DMS79 (cell line): ENCODE results near the gene HHAT.
A peak's percentile ranks its signal among the peaks of the same experiment; 100 is the strongest.
"Not testable (repeated sequence)": the region's sequence is repeated elsewhere in the genome, so short reads cannot be mapped to it uniquely, and the experiment has no call there.

ENCODE experiments used
- DNase-seq: peaks from one replicate; lab custom pipeline; 2025; lab: John Stamatoyannopoulos, UW

Gene HHAT

DNA sequence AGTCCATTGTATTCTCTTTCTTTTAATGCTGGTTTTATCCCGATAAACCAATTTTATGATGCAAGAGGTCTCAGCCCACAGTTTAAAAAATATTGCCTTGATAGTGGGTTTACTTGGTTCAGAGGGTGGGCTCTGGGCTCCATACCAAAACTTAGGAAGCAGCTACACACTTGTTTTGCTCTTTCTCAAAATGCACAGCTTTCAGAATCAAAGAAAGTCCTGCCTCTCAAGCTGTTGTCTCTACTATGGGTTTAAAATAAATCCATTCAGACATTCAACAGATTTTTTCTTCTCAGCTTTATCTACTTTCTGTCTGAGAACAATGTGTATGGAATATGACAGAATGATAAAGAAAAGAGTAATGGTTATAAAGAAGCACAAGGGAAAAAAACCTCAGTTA lies 14.8 kb upstream of the HHAT start:
- no peak for DNase-seq

DNA sequence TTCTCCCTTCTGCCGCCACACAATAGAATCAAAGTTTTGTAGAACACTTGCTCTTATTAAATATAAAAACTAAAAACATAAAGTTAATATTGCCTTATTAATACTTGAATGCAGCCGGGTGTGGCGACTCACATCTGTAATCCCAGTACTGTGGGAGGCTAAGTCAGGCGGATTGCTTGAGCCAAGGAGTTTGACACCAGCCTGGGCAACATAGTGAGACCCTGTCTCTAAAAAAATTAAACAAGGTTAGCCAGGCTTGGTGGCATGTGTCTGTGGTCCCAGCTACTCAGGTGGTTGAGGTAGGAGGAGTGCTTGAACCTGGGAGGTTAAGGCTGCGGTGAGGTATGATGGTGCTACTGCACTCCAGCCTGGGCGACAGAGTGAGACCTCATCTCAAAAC lies 13.2 kb upstream of the HHAT start:
- no peak for DNase-seq

DNA sequence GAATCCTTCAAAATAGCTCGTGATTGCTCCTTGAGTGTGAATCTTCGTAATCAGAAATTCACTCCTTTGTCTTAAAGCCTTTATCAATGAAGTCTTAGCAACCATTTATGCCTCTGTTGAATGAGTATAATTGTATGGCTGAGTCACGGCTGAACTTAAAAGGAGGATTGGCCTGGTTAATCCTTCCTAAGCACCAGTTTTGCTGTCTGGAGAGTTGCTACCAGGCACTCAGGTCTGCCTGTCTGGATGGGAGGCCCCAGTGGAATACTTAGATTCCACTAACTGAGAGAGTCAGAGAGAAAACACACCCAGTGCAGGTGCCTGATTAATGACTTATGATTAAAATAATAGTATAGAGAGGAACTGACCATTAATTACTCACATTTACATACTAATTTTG lies 7.6 kb upstream of the HHAT start:
- peak; percentile 94 for DNase-seq

DNA sequence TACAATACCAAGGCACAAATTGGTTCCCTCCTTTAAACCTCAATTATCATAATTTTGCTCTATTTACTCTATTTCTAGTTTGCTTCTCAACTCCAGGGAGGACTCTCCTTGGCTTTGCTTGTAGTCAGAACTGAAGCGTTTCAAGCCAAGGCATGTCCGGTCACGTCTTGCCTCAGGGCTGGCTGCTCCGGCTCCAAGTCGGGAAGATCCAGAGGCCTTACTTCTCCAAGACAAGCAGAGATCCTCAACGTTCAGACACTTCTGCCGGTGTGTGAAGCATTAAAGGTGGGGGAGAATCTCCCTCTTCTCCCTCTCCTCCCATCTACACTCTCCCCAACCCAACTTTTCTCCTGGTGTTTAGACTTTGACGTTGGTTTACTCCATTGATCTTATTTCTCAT lies 7.2 kb upstream of the HHAT start:
- peak; percentile 91 for DNase-seq

DNA sequence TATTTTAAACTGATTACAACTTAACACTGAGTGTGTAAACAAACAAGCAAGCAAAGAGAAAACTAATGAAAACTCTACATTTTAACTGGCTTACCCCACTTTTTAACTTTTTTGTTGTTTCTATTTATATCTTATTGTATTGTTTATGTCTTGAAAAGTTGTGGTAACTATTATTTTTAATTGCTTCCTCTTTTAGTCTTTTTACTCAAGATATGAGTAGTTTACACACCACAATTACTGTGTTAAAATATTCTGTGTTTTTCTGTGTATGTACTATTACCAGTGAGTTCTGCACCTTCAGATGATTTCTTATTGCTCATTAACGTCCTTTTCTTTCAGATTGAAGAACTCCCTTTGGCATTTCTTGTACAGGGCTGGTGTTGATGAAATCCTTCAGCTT lies 4.7 kb upstream of the HHAT start:
- DNase-seq = no peak

DNA sequence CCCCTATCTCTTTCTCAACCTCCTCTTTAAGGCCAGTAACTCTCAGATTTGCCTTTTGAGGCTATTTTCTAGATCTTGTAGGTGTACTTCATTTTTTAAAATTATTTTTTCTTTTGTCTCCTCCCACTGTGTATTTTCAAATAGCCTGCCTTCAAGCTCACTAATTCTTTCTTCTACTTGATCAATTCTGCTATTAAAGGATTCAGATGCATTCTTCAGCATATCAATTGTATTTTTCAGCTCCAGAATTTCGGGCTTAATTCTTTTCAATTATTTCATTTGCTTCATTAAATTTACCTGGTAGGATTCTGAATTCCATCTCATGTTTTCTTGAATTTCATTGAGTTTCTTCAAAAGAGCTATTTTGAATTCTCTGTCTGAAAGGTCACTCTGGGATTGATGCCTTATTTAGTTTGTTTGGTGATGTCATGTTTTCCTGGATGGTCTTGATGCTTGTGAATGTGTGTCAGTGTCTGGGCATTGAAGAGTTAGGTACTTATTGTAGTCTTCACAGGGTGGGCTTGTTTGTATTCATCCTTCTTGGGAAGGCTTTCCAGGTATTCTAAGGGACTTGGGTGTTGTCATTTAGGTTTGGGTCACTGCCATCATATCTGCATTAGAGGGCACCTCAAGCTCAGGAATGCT lies 3.6 kb upstream of the HHAT start:
- DNase-seq = no peak

DNA sequence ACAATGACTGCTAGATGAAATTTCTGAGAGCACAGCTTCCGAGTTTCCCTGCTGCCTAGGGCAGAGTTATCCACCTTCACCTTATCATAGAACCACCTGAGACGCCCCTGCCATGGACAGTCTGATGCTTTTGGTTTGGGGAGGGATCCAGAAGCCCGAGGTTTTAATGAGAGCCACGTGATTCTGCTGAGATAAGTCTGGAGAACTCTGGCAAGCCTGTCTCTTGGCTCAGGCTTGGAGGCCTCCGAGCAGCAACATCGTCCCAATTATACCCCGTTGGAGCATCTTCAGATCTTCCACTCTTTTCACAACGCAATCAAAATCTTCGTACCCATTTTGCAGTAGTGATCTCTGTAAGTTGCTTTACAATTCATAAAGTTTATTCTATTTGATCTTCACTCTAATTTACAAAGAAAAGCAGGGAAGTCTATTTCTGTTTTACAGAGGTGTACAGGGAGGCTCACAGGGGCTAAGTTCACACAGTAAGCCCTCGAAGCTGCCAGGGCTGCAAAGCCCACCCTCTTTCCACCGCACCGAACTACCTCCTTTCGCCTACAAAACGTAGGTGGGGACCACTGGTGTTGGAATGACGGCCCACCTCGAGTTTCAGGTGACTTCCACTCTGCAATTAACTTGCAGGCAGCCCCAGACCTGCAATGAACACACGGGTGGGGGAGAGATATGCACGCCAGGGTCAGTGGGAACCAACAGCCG lies 513 bp upstream of the HHAT start:
- no peak for DNase-seq

DNA sequence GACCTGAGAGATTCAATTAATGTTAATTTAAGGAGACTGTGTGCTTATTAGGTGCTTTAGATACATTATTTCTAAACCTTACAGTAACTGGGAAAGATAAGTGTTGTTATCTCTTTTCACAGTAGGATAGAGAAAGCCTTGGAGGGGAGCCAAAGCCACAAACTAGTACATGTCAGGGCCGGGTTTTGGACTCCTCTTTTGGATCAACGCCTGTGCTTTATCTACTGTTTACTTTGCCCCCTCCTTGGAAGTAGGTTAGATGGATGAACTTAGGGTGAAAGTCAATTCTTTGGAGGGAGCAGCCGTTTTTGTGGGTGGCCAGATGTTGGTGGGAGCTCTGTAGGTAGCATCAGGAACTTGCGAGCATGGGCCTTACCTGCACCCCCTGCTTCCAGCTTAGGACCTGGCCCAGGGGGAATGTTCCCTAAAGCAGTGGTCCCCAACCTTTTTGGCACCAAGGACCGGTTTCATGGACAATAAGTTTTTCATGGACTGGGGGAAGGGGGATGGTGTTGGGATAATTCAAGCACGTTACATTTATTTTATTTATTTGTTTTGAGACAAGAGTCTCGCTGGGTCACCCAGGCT lies 1.7 kb downstream of the HHAT start:
- peak; percentile 80 for DNase-seq

DNA sequence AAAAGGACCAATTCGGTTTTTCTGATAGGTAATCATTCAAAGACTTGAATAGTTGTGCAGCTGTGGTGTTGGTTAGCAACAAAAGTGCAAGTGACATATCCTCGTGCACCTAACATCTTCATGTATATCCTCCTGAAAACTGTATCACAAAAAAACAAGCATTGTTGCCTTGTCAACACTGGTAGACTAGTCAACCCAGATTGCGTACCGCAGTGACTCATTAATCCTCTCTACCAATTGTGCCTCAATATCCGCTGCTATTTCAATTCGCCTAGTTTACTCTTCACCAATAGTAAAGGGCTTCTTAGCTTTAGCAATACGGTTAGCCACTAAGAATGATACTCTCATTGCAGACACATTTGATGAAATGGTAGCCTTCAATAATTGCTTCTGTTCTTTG lies 3.5 kb downstream of the HHAT start:
- DNase-seq = no peak

DNA sequence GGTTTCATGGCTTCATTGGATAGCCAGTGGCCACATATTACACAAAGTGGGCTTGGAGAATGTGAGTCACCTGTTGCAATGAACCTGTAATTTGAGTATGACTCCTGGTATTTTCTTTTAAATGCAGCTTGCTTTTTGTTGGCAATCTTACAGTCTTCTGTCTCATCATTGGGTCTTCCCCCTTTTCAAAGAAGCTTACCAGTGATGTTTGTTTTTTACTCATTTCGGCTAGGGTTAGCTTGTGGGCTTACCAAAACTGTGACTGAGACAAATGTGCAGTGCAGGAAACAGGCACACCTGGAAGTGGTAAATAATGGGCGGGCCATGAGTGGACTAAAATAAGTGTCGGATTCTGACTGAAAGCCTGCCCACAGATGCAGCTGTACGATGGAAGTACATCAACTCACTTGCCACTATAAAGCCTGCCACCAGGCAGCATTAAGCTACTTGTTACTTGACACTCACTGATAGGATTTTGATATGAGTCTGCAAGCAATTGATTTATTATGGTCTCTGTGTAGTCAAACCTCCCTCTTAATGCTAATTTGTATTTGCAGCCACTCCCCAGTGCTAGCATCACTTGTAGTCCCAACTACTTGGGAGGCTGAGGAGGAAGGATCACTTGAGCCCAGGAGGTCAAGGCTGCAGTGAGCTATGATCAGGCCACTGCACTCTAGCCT lies 4.2 kb downstream of the HHAT start:
- no peak for DNase-seq

DNA sequence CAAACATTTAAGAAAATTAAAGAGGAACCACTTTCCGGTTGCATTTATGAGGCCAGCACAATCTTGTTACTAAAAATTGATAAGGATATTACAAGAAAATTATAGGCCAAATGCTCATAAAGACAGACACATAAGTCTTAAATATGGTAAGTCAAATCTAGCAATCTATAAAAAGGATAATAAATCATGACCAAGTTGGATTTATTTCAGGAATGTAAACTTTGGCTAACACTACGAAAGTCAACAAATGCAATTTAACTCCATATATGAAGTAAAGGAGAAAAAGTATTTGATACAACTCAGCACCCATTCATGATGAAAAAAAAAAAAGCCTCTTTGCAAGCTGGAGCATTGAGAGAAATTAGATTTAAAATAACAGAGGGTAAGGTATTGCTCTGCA lies 6.3 kb downstream of the HHAT start:
- no peak for DNase-seq

DNA sequence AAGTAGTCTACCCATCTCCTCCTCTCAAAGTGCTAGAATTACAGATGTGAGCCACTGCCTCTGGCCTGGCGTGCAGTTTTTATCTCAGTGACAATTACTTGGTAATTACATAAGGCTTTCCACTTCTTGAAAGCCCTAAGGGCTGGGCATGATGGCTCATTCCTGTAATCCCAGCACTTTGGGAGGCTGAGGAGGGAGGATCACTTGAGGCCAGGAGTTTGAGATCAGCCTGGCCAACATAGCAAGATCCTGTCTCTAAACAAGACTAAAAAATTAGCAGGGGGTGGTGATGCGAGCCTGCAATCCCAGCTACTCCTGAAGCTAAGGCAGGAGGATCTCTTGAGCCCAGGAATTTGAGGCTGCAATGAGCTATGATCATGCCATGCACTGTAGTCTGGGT lies 7.7 kb downstream of the HHAT start:
- no peak for DNase-seq

DNA sequence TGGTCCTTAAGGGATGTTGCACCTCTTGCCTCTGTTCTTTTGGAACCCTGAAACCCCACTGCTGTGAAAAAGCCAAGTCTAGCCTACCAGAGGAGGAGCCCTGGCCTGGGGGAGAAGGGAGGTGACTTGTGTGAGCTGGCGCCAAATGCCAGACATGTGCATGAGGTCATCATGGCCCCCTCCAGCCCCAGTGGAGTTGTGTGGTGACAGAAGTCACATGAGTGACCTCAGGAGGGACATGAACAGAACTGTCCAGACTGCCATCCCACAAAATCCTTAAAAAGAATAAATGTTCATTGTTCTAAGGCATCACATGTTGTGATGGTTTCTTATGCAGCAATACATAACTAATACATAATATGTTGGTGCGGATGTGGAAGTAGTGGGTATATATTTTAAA lies 10.8 kb downstream of the HHAT start:
- DNase-seq = no peak

DNA sequence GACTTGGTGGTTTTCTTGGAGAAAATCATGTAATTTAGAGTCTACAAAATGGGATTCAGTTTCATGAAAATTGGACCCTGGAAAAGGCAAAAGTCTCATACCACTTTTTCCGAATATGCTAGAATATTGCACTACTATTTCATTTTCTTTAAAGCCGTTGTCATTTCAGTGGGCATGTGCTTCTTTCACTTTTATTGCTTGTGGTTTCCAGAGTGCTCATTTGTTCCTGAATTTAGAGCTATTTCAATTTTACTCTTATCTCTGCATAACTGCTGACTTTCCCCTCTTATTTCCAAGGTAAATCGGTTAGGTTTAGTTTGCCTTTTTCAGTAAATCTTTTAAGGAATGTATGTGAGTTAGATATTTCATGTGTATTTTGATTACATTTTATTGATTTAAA lies 11.6 kb downstream of the HHAT start:
- DNase-seq = no peak

DNA sequence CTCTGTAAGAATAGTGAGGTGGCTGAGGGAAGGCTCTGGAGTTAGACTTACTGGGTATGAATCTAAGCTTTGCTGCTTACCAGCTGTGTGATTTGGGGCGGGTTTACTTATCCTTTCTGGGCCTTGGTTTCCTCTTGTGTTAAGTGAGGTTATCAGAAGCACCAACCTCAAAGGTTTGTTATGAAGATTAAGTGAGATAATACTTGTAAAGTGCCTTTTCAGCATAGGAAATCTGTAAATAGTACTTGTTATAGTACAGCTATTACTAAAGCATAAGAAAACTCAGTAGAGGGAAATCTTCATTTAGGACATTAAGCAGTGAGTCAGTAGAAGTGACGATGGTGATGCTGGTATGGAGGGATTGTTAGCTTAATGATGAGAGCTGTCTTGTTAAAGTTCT lies 12.1 kb downstream of the HHAT start:
- no peak for DNase-seq

DNA sequence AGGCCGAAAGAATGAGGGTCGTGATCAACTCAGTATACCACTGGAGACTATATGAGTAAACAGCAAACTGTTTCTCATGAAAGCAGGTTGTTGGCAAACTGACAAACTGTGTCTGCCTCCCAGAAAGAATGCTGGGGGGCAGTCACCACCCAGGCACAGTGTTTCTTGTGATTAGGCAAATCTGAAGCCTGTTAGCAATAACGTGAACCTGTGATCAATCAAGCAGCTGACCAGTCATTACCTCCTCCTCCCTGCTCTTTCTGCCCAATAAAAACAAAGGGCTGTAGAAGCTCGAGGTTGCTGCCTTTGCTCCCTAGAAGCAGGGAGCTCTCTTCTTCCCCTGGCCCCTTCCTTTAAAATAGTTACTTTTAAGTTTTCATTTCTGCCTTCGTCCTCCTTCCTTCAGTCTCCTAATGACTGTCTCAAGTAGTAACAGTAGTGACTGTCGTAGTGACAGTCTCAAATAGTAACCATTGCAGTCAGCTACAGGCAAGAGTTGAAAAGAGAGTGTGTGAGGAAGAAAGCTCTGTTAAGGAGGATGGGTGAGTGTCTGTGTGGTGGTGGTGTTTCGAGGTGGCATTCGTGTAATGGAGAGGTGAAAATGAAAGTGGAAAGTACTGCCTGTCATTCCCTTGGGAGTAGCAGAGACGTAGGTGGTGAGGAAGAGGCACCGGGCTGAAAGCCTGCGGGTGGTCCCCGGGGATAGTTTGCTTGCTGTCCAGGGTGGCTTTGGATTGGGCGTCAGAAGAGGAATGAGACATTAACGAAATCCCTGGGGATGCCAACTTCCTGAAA lies 14.5 kb downstream of the HHAT start:
- no peak for DNase-seq

DNA sequence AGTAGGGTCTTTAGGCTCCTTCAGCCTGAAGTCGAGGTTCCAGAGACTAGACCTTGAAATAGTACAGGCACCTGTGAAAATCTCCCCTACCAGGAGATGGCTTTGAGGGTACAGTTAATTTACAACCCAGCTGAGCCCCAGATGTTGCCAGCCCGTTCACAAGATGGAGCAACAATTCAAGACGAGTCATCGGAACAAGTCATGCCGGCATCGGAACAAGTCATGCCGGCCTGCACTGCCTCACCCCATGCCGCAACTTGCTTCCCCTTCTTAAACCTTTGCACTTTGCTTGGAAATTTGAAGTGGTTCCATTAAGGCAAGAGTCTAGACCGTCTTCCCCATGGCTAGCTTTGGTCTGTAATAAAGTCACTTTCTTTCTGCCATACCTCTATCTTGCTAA lies 16.0 kb downstream of the HHAT start:
- no peak for DNase-seq

DNA sequence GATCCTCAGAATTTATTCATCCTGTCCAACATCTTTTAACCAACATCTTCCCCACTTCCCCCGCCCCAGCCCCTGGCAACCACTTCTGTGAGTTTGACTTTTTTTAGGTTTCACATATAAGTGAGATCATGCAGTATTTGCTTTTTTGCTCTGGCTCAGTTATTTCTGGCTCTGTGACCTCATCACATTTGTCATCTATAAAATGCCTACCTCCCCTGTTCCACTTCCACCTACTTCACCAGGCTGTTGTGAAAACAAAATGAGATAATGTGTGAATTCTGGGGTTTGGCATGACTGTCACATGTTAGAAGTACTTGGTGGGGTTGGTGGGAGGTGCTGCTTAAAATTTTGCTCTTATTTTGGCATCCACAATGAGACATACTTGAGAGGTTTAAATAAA lies 18.4 kb downstream of the HHAT start:
- DNase-seq = no peak

DNA sequence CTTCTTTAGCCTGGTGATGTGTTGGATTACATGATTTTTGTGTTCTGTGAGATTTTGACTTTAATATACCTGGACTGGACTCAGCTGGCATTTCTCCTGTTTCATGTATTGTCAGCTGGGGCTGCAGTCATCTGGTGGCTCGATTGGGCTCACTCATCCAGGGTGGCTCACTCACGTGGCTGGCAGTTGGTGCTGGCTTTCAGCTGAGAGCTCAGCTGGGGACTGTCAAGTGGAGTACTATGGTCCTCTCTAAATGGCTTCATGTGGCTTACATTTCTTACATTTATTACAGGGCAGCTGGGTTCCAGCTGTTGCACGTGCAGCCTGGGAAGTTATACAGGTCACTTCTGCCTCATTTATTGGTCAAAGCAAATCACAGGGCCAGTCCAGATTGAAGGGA lies 22.8 kb downstream of the HHAT start:
- no peak for DNase-seq

DNA sequence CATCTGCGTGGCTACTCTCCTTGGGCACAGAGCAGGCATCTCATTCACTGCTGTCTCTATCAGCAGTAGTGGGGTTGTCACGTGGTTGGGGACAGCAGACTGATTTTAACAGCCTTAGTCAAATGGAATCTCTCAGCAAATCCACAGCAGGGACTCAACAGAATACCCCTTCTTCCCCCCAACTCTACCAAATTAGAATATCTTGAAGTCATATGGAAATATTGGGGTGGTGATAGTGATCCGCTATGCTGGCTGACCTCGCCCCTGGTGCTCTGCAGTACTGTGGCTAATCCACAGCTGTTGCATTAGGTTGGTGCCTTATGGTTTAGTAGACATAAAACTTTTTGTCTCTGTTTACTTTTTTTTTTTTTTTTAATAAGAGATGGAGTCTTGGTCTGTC lies 23.9 kb downstream of the HHAT start:
- no peak for DNase-seq

DNA sequence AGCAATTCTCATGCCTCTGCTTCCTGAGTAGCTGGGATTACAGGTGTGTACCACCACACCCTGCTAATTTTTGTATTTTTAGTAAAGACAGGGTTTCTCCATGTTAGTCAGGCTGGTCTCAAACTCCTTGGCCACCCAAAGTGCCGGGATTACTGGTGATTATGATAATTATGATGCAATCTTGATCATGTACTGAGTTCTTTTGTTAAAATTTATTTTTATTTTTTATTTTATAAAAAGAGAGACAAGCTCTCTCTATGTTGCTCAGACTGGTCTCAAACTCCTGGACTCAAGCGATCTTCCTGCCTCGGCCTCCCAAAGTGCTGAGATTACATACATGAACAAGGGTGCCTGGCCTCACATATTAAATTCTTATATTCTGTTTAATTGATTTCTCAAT lies 25.6 kb downstream of the HHAT start:
- DNase-seq = not testable (repeated sequence)

DNA sequence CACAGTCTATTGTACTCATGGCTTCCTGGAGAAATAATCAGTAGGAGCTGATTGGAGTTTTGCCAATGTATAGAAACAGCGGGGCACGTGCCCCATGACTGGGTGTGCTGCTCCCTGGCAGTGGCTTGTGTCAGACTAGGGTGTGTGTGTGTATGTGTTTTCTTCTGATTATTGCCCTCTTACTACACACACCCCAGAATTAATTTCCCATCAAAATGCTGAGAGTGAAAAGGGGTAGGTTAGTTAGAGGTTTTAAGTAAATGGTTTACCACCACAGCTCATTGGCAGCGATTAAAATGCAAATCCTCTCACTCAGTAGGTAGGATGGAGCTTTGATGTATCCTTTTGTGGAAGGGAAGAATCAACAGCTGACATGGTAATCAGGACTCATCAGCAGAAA lies 29.9 kb downstream of the HHAT start:
- DNase-seq = no peak
